K562 (cell line): ENCODE measurements around the gene NRXN2. TPM values are rescaled to one million over a fixed set of nuclear protein-coding genes. Genes with fewer than 3 reads are reported as not detected.
A peak's percentile ranks its signal among the peaks of the same experiment; 100 is the strongest.

Source experiments
- BCOR ChIP-seq: fragments of 450-650 bp; IDR thresholded peaks from 2 replicates; pipeline ENCODE4 v1.6.1; 2016
- CGGBP1 ChIP-seq: fragments of 250-450 bp; sonication (Bioruptor Pico); IDR thresholded peaks from 2 replicates; pipeline ENCODE4 v1.9.0; 2021; ENCODE audit warnings: mild to moderate bottlenecking
- CHCHD3 ChIP-seq: fragments of 250-450 bp; sonication (Bioruptor Pico); IDR thresholded peaks from 2 replicates; pipeline ENCODE4 v2.1.2; 2022; ENCODE audit warnings: mild to moderate bottlenecking
- DDX20 ChIP-seq: fragments of 450-650 bp; IDR thresholded peaks from 2 replicates; pipeline ENCODE4 v1.6.1; 2016; ENCODE audit warnings: missing genetic modification characterization, low read depth, mild to moderate bottlenecking, missing compliant biosample characterization, moderate library complexity
- DMBX1 ChIP-seq: fragments of 250-450 bp; sonication (Bioruptor Pico); IDR thresholded peaks from 2 replicates; pipeline ENCODE4 v1.8.0; 2022; ENCODE audit warnings: inconsistent platforms, mild to moderate bottlenecking, moderate library complexity, borderline replicate concordance
- FOXA3 ChIP-seq, 2 experiments: fragments of 450-650 bp in 1 of 2; sonication (generic) in 1 of 2; formaldehyde crosslinking; IDR thresholded peaks in 1 of 2; conservative IDR thresholded peaks in 1 of 2; 2 replicates each; pipeline versions ENCODE4 v1.4.0 to v1.8.0; 2020 to 2022; ENCODE audit warnings: mild to moderate bottlenecking in 2 of 2, missing genetic modification reagents in 1 of 2
- HDAC2 ChIP-seq: fragments of 450-650 bp; IDR thresholded peaks from 2 replicates; pipeline ENCODE4 v1.6.1; 2016; ENCODE audit warnings: mild to moderate bottlenecking
- HEY1 ChIP-seq: fragments of 250-450 bp; sonication (Bioruptor Pico); IDR thresholded peaks from 2 replicates; pipeline ENCODE4 v1.5.0; 2020; ENCODE audit warnings: mild to moderate bottlenecking, moderate library complexity, borderline replicate concordance
- LEF1 ChIP-seq: fragments of 450-650 bp; IDR thresholded peaks from 2 replicates; pipeline ENCODE4 v1.6.1; 2016; ENCODE audit warnings: mild to moderate bottlenecking
- MAX ChIP-seq: sonication (generic); formaldehyde crosslinking; IDR thresholded peaks from 2 replicates; pipeline ENCODE4 v1.9.0; 2022; ENCODE audit warnings: mild to moderate bottlenecking, missing genetic modification reagents
- NFIC ChIP-seq: fragments of 450-650 bp; IDR thresholded peaks from 2 replicates; pipeline ENCODE4 v1.6.1; 2017; ENCODE audit warnings: mild to moderate bottlenecking, inconsistent platforms
- POLR2A ChIP-seq: fragments of 450-650 bp; conservative IDR thresholded peaks from 2 replicates; pipeline ENCODE4 v1.6.1; 2016
- PRPF4 ChIP-seq: fragments of 200-400 bp; formaldehyde crosslinking; IDR thresholded peaks from one replicate; pipeline ENCODE4 v1.6.1; 2017; ENCODE audit warnings: low read length, low read depth, mild to moderate bottlenecking; ENCODE audit not compliant: insufficient read depth, poor library complexity, severe bottlenecking
- SMAD4 ChIP-seq: fragments of 250-450 bp; sonication (Bioruptor Pico); conservative IDR thresholded peaks from 2 replicates; pipeline ENCODE4 v1.8.0; 2021; ENCODE audit warnings: inconsistent platforms, mild to moderate bottlenecking, moderate library complexity
- SRSF9 ChIP-seq: fragments of 200-400 bp; formaldehyde crosslinking; IDR thresholded peaks from 2 replicates; pipeline ENCODE4 v1.6.1; 2017; ENCODE audit warnings: low read depth, low read length, borderline replicate concordance
- TRIM24 ChIP-seq, 2 experiments: fragments of 450-650 bp; IDR thresholded peaks; 2 replicates each; pipeline ENCODE4 v1.6.1; 2016
- ZFP30 ChIP-seq: fragments of 250-450 bp; sonication (Bioruptor Pico); IDR thresholded peaks from 2 replicates; pipeline ENCODE4 v1.8.0; 2022; ENCODE audit warnings: moderate library complexity, mild to moderate bottlenecking, inconsistent platforms, borderline replicate concordance
- ZNF232 ChIP-seq: sonication (generic); formaldehyde crosslinking; IDR thresholded peaks from 2 replicates; pipeline ENCODE4 v1.8.0; 2022; ENCODE audit warnings: mild to moderate bottlenecking, missing genetic modification reagents
- ZNF511 ChIP-seq: sonication (generic); formaldehyde crosslinking; IDR thresholded peaks from 2 replicates; pipeline ENCODE4 v1.8.0; 2022; ENCODE audit warnings: mild to moderate bottlenecking, missing genetic modification reagents
- polyA plus RNA-seq, 8 experiments: library from polyadenylated mRNA; depleted of rRNA in 4 of 8; stranded (reverse) in 5 of 8; unstranded in 3 of 8; fragments of >200 nt; fragmentation: Nextera tagmentation in 2 of 8; fragmentation: Illumina TruSeq in 1 of 8; extraction: Ambion mirVana in 2 of 8; extraction: Trizol in 1 of 8; gene quantifications; 2 replicates each; pipeline versions ENCODE4 v1.2.1 to v1.2.3, GENCODE V29; 2011 to 2014; ENCODE audit warnings: inconsistent platforms in 1 of 8, missing spikeins in 1 of 8
- total RNA-seq, 7 experiments: library from RNA; depleted of rRNA in 6 of 7; stranded (reverse); fragments of >200 nt in 6 of 7; fragmentation: Illumina TruSeq in 2 of 7; extraction: Trizol in 2 of 7; gene quantifications; 2 replicates each; pipeline versions ENCODE4 v1.2.1 to v1.2.3, GENCODE V29; 2011 to 2021; ENCODE audit warnings: low replicate concordance in 1 of 7

Gene NRXN2
- total and polyA plus RNA-seq, 9 of the 15 experiments (the other 6 are each of a cell fraction or from before 2014, with no cell fraction given) = 0.07 to 0.47 (median 0.15) TPM; not detected in 4

- TF ChIP-seq TRIM24 (IDR thresholded peaks at IDR 0.05) = peak in 1 of 2 experiments; percentile 69; a peak in 3 of 4 replicates
- no peak for TF ChIP-seq DDX20
- TF ChIP-seq CGGBP1 (CRISPR knock-in tag) = no peak
- peak; percentile 30; the same call in 1 of the 2 replicates for TF ChIP-seq SMAD4
- no peak for TF ChIP-seq BCOR
- TF ChIP-seq HDAC2 = 0 out of 2 replicates have a peak, but pooled peaks have one; percentile 43
- no peak for TF ChIP-seq PRPF4
- TF ChIP-seq NFIC = peak; percentile 25; the same call in 1 of the 2 replicates
- no peak for TF ChIP-seq ZFP30
- no peak for TF ChIP-seq ZNF232
- TF ChIP-seq MAX (CRISPR knock-in tag) = peak; percentile 76
- peak; percentile 15; the same call in 1 of the 2 replicates for TF ChIP-seq DMBX1
- TF ChIP-seq CHCHD3 = no peak
- TF ChIP-seq FOXA3 (CRISPR knock-in tag; conservative IDR thresholded peaks at IDR 0.05 in 1 of 2, IDR thresholded peaks at IDR 0.05 in 1 of 2) = no peak
- 0 out of 2 replicates have a peak, but pooled peaks have one; percentile 25 for TF ChIP-seq ZNF511
- peak; percentile 78; the same call in 1 of the 2 replicates for TF ChIP-seq LEF1
- TF ChIP-seq POLR2A = peak; percentile 60; the same call in 1 of the 2 replicates
- TF ChIP-seq SRSF9 = no peak
- TF ChIP-seq HEY1 (CRISPR knock-in tag) = no peak
These were observed 63.4 kb downstream of the NRXN2 start (continued) for GRCh38 chr11:64659417-64660144.
